Measurements from ENCODE around the gene TIPARP.
"Not testable (repeated sequence)": the region's sequence is repeated elsewhere in the genome, so short reads cannot be mapped to it uniquely, and the experiment has no call there.

TIPARP gene

GRCh38 chr3:156652661-156653060, 21.7 kb upstream of the TIPARP start:
- DNase-seq, result not testable (repeated sequence)

- DNase-seq, result no peak
Measured at GRCh38 chr3:156654834-156655233, 19.6 kb upstream of the TIPARP start.

- DNase-seq, result no peak
Measured at GRCh38 chr3:156655819-156656550, 18.4 kb upstream of the TIPARP start.

DNA sequence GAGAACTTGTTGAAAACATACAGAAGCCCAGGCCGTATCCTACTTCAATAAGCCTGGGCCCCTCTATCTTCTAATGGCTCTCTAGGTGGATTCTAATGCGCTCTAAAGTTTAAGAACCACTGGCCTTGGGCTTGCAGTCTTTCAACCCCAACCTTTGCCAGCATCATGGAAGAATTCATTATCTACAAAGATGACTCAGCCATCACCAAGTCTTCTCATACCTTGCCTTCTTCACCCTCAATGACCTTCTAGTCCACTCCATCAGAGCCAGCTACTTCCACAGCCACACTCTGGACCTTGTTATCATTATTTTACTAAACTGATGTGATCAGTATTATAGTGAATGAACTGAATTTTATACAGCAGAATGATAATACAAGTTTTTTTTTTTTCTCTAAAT, 16.9 kb upstream of the TIPARP start:
- no peak for DNase-seq

DNA sequence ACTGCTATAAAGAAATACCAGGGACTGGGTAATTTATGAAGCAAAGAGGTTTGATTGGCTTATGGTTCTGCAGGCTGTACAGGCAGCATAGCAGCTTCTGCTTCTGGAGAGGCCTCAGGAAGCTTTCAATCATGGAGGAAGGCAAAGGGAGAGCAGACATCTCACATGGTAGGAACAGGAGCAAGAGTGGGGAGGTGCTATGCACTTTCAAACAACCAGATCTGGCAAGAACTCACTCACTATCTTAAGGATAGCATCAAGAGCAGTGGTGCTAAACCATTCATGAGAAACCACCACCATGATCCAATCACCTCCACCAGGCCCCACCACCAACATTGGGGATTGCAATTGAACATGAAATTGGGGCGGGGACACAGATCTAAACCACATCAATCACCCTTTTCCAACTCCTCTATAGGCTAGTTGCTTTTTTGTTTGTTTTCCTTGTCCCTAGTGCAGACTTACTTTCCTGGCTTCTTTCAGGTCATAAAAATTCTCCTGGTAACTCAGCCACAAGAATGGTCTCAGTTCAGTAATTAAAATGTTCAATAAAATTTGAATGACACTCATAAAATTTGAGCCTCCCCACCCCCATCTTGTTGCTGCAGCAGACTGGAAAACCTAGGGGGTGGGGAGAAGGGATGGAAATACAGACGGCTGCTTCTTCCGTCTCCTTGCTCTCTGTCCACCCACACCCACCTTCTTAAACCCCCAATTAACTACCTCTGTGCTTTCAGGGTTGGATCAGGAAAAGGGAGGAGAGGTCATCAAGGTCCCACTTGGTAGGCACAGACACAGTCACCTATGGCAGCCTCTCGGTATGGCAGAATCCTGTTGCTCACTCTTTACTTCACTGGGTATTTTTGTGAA, 16.3 kb upstream of the TIPARP start:
- DNase-seq, result no peak

GRCh38 chr3:156658732-156659090, 15.7 kb upstream of the TIPARP start:
- no peak for DNase-seq

GRCh38 chr3:156659260-156659659, 15.1 kb upstream of the TIPARP start:
- no peak for DNase-seq

DNA sequence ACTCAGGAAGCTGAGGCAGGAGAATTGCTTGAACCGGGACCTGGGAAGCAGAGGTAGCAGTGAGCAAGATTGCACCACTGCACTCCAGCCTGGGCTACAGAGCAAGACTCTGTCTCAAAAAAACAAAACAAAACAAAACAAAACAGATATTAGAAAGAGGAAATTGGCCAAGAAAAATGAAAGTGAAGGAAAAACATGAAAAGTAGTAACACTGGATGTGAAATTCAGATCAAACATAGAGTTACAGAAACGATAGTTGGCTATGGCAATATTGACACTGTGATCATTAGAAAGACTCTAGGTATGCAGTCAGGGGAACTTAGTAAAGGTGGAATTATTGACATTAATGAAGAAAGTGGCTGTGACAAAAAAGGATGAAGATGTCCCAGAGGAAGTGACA, 13.2 kb upstream of the TIPARP start:
- no peak for DNase-seq

- DNase-seq, result no peak
Measured at GRCh38 chr3:156664011-156664830, 10.2 kb upstream of the TIPARP start.

DNA sequence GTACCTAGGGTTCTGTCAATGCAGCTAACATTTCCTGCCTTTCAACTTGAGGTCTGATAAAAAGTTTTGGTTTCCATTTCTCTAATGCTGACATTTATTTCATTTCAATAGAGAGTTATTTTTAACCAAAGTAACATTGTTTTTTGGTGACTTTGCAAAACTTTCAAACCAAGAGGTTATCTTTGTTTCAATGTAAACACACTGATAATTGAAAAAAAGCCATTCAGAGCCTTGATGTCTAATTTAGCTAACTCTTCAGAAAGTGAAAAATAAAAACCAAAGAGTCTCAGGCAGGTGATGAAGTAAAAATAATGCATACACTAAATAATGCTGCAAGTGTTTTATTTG, 9.6 kb upstream of the TIPARP start:
- no peak for DNase-seq

- DNase-seq, result no peak
Measured at GRCh38 chr3:156665291-156665690, 9.1 kb upstream of the TIPARP start.

- DNase-seq, result no peak
Measured at GRCh38 chr3:156666073-156666472, 8.3 kb upstream of the TIPARP start.

GRCh38 chr3:156668073-156668763, 6.2 kb upstream of the TIPARP start:
- no peak for DNase-seq

- DNase-seq, result no peak
Measured at GRCh38 chr3:156670077-156670476, 4.3 kb upstream of the TIPARP start.

DNA sequence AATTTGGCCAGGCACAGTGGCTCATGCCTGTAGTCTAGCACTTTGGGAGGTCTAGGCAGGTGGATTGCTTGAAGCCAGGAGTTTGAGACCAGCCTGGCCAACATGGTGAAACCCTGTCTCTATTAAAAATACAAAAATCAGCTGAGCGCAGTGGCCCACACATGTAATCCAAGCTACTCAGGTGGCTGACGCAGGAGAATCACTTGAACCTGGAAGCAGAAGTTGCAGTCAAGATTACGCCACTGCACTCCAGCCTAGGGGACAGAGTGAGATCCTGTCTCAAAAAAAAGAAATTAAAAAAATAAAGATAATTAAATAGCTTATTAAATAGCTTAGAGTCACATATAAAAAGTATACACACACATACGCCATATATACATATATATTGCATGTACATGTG, 3.7 kb upstream of the TIPARP start:
- DNase-seq, result no peak

DNA sequence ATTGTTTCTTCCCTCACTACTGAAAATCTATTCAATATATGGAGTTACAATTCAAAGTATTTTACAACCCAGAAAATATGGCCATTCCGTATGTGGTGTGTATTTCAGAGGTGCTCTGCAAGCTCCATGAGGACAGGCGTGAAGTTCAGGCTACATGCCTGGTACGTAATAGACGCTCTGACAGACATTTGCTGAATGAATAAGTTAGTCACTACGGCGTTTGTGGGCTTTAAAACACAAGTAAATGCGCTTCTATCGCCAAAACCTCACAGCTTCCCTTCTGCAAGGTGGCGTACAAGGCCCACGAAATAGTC, 701 bp upstream of the TIPARP start:
- DNase-seq, result no peak

- DNase-seq, result peak; percentile 59
Measured at GRCh38 chr3:156674911-156675829, 780 bp downstream of the TIPARP start.

GRCh38 chr3:156675830-156676767, 1.7 kb downstream of the TIPARP start:
- peak; percentile 39 for DNase-seq

DNA sequence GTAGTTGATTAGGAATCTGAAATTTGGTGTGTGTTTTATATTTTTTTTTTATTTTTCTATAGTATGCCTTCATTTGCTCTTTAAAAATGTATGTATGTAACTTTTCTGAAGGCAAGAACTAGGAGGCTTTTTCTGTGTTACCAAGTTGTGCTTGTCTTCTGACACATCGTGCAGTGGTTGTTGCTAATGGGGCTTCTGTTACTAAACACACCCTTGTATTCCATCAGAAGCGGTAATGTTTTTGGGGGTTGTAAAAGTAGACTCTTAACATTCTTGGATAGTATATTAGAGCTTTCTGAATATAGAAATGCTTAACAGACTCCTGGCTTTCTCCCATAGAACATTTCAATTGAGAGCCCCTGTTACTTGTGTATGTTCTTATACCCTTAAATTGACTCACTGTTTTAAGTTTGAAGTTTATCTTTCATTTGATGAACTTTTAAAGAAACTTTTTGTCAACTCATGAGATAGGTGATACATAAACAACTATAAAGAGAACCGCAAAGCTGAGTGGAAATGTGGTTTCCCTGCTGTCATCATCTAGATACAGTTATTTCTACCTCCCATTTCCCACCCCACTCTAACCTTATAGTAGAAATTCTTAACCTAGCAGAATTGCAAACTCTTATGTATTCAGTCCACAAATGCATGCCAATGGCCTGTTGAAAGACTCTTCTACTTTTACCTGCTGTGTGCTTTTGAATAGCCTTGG, 2.5 kb downstream of the TIPARP start:
- no peak for DNase-seq

DNA sequence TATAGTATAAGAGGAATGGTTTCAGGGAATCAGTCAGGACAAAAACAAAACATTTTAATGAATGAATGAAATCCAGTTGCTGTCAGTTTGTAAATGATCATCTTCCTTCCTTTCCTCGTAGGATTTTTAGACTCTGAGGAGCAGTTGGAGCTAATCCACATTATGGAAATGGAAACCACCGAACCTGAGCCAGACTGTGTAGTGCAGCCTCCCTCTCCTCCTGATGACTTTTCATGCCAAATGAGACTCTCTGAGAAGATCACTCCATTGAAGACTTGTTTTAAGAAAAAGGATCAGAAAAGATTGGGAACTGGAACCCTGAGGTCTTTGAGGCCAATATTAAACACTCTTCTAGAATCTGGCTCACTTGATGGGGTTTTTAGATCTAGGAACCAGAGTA, 3.1 kb downstream of the TIPARP start:
- no peak for DNase-seq
